NCI-H2107 treated with DMSO at 0.1 percent for 48 hours (cell line): ENCODE data around the gene AQP7.
"Not testable (repeated sequence)": the region's sequence is repeated elsewhere in the genome, so short reads cannot be mapped to it uniquely, and the experiment has no call there.

Experiments used
- DNase-seq: peaks from one replicate; lab custom pipeline; 2025; ENCODE audit not compliant: unreplicated experiment; lab: John Stamatoyannopoulos, UW

The AQP7 gene

DNA sequence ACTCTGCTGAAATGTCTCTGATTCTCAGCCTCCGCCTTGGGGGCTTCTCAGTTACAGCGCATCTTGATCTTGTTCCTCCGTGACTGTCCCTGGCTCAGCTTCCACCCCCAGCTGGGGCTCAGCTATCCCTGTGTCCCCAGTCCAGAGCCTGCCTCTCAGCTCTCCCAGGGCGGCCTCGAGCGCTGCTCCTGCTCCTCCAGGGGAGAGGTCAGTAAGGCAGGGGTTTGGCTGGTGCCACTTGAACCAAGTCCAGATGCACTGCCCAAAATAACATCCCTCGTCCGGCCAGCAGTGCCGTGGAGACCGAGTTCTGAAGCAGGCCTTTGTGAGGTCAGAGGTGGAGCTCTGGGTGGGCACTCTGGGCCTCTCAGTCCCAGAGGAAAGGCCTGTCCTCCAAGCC, at the start of gene AQP7:
Gene AQP7, minus strand, starts transcription at position 198 of the 400 bp plus-strand sequence. CDS start 1,306 bp downstream, outside the sequence.
- DNase-seq = not testable (repeated sequence)

DNA sequence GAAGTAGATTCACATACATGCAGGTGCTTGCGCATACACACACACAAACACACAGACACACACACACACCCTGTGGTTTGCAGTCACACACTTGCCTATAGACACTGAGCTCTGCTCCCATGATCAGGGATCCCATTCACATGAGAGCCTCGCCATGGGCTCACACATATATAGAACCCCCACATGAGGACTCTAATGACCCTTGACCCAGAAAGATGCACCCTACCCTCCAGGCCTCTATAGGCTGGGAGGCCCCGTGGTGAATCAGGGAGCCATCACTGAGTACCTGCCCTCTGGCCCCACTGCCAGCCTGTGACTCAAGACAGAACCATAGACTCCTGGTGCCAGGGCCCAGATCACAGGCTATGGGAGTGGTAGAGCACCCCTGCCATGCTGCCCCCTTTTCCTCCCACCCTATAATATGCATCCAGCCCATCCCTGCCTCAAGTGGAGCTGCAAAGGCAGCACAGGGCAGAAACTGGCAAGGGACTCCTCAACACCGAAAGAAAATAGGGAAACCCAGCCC, 48.3 kb upstream of the AQP7 start:
- DNase-seq = no peak

DNA sequence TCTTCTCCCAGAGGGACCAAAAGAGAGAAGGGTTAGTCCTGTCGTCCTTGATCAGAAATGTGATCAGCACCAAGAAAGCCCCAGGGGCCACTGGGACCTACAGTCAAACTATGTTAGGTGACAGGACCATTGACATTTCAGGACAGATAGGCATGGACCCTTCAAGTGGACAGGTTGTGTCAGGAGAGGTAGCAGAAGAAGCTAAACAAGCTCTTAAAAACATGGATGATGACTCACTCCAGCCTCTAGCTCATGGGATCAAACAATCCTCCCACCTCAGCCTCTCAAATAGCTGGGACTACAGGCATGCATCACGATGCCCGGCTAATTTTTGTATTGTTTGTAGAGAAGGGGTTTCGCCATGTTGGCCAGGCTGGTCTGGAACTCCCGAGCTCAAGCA, 47.3 kb upstream of the AQP7 start:
- DNase-seq = no peak

DNA sequence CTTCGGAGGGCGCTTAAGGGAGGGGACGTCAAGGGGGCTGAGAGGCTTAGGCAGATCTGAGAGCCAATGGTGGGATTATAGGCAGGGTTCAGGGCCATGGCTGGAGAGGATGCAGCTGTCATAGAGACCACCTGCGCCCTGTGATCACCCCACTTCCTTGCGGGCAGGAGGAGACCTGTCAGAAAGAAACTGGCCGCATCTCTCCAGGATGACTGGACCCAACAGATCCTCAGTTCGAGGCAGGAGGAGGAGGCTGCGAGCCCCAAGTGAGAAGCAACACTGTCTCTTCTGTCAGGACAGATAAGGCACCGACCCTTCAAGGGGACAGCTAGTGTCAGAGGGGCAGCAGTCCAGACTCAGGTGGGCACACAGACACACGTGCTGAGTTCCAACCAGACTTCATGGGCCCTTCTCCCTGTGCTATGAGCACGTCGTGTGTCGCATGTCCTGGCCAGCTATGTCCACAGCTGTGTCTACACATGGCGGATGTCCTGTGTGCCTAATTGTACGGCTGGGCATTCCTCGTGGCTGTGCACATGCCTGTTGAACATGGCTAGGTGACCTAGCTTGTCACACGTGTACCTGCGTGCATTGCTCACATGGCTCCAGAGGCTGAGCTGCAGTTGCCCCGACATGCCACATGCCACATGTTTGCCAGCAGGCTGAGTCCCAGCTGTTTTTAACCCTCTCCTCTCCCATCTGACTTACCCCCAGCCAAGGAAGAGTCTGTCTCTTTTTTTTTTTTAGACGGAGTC, 45.6 kb upstream of the AQP7 start:
- no peak for DNase-seq

- no peak for DNase-seq
Measured at GRCh38 chr9:33446946-33447798, 44.8 kb upstream of the AQP7 start, which contains the start of gene AQP3. Gene AQP3, minus strand, starts transcription at chr9:33447593. Its CDS starts 63 bp downstream, at chr9:33447530.

- DNase-seq = no peak
Measured at GRCh38 chr9:33446240-33446945, 44.0 kb upstream of the AQP7 start.

- no peak for DNase-seq
Measured at GRCh38 chr9:33445389-33446239, 43.2 kb upstream of the AQP7 start.

DNA sequence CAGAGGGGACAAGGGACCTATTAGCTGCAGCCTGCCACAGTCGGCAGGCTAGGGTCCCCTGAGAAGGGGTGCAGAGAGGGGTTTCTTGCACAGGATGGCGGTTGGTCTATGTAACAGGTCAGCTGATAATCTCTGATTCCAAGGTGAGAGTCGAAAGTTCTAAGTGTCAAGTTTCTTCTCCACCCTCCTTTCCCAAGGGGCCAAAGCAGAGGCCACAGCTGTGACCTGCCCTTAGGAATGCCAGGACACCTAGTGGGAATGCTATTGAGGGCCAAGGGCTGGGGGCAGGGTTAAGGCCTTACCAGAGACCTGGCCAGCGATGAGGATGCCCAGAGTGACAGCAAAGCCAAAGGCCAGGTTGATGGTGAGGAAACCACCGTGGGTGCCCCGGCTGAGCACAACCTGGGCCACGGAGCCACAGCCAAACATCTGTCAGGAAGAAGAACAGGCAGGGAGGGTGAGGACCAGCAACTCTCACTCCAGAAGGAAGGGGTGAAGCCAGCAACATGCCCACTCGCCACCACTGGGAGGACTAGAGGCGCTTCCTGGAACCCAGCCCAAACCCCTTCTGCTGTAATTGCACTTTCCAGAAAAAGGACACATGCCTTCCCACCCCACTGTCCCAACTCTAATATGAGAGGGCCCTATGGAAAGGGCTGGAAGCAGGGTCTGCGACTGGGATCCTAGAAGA, 41.2 kb upstream of the AQP7 start:
- no peak for DNase-seq

DNA sequence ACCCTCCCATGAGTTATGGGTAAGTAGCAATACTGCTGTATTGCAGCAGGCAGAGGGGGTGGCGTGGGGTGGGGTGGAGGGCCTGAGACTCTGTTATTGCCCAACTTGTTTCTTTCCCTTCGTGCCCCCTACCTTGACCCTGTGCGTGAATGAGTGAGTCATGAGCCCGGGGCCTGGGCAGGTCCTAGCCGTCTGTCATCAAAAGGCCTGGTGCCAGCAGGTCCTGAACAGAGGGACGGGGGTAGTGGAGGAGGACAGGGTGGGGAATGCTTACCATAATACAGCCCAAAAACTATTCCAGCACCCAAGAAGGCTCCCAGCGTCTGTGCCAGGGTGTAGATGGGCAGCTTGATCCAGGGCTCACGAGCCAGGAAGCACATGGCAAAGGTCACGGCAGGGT, 40.7 kb upstream of the AQP7 start:
- no peak for DNase-seq

DNA sequence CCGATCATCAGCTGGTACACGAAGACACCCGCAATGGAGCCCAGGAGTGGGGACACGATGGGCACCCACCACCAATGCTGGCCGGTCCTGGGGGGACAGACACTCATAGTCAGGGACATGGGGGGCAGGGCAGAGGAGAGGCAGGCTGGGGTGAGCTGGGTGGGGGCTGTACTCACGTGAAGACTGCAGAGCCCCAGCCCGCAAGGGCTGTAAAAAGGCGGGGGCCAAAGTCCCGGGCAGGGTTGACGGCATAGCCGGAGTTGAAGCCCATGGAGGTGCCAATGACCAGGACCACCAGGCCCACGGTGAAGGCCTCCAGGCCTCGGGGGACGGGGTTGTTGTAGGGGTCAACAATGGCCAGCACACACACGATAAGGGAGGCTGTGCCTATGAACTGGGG, 39.8 kb upstream of the AQP7 start:
- no peak for DNase-seq

DNA sequence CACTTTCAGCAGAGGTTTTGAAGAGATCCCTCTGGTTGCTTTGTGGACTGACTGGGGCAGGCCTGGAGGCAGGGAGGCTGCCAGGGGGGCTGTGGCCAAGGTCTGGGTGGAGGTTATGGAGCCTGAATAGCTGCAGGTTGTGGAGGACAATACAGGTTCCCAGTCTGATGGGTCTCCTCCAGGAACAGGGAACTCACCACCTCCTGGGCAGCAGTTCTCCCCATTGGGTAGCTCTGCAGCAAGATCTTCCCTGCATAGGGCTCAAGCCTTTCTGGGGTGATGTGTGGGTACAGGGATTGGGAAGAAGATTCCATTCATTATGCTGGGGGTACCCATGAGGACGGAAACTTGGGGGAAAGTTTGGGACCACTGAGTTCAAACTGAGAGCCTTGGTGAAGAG, 38.2 kb upstream of the AQP7 start:
- DNase-seq = no peak

DNA sequence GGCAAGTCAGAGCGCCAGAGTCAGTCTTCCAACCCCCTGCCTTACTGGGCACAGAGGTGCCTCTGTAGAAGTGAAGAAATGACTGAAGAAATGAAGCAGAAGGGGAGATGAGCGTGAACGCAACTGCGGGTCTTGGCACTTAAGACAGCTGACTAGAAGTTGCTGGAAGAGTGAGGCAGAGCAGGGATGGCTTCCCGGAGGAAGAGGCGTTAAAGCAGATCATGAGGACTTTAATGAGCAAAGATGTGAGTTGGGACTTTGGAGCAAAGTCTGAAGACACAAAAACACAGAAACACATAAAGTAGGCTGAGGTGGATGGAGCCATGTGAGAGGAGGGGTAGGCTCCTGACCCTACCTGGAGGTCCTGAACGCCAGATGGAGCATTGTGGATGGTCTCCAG, 37.8 kb upstream of the AQP7 start:
- DNase-seq = no peak

GRCh38 chr9:33439731-33440130, 37.4 kb upstream of the AQP7 start:
- no peak for DNase-seq

DNA sequence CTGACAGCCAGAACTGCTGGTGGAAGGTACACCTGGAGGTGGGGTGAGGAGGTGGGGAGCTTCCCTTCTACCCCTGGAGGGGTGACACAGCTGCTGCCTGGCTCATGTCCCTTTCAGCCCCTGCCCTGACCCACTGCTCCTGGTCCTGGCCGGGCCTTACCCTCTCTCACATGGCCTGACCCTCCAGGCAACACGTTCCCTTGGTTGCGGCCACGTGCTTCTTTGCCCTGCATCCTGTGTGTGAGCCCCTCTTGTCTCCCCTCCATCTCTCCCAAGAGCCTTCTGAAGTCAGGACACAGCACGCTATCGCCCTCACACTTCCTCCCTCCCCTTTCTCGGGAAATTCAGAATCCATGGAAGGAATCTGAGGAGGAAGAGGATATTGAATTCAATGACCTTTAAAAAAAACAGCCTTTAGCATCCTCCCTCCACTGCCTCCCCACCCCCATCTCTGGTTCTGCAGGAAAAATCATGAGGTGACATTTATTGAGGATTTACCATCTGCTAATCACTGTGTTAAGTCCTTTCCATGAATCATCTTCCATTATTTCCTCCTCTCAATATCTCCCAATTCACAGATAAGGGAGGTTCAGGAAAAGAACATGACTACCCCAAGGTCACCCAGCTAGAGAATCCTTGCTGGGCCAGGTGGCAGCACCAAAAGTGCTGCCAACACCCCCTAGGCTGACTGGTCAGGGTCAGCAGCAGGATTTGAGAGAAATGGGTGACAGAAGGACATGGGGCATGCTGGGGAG, 36.7 kb upstream of the AQP7 start:
- DNase-seq = no peak

DNA sequence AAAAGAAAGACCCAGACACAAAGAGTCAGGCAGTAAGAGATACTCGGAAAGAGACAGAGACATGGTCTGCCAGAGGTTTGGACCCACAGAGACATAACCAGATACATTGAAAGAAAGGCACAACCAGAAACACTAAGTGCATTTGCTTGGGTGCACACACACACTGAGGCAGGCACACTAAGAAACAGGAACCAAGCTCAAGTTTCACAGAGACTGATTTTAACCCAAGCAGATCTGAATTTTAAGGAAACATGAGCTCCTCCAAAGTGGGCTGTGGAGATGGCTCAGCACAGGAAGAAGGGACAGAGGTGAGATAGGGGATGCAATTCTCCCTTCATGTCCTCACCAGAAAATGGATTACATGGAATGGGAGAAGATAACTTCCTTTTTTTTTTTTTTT, 35.5 kb upstream of the AQP7 start:
- DNase-seq = no peak

DNA sequence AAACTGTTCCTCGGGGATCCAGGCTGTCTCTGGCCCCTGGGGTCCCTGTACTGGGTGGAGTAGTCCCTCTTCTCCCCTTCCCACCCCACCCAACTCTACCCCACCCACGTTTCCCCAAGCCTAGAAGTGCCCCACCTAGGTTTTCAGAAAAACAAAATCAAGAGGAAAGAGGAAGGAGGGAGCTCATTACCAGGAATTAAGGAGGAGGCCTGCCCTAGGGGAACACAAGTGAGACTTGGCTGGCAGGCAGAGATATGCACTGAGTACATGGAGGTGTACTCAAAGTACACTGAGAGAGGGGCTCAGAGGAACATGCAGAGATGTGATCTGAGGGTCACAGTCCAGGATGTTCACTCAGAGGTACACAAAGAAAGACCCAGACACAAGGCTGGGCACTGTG, 34.8 kb upstream of the AQP7 start:
- no peak for DNase-seq

DNA sequence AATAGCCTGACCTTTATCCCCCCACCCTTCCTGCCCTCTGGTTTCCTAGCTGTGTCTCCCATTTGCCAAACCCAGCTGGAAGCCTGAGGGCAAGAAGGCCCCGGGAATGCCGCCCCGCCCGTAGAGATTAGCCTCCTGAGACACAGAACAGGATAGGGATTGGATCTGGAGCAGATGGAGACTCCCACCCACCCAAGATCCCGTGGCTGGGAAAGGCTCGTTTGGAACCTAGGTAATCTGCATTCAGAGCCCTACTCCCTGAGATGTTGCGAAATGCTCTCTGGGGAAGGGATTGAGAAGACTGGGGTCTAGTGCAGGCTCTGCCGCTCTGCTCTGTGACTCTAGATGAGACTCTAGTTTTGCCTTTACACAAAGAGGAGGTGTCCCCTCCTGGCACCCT, 34.1 kb upstream of the AQP7 start:
- no peak for DNase-seq

- DNase-seq = no peak
Measured at GRCh38 chr9:33435821-33436277, 33.5 kb upstream of the AQP7 start.
